BE2C (cell line): ENCODE measurements around the gene HMX3.
"Not testable (repeated sequence)": the region's sequence is repeated elsewhere in the genome, so short reads cannot be mapped to it uniquely, and the experiment has no call there.

Source experiments
- DNase-seq: peaks from one replicate; pipeline ENCODE4 v3.0.0-alpha.2; 2020
- H3K27me3 ChIP-seq: fragments of 250-450 bp; sonication (Bioruptor Pico); 2 replicates; pipeline ENCODE4 v1.5.1; 2020; ENCODE audit warnings: mild to moderate bottlenecking
- H3K36me3 ChIP-seq: fragments of 250-450 bp; sonication (Bioruptor Pico); 2 replicates; pipeline ENCODE4 v1.5.1; 2020; ENCODE audit warnings: mild to moderate bottlenecking
- H3K4me1 ChIP-seq: fragments of 250-450 bp; sonication (Bioruptor Pico); 2 replicates; pipeline ENCODE4 v1.5.1; 2020
- H3K4me3 ChIP-seq: 2 replicates; pipeline ENCODE4 v1.5.1; 2011; ENCODE audit warnings: low read depth, low read length
- H3K9me3 ChIP-seq: fragments of 250-450 bp; sonication (Bioruptor Pico); 2 replicates; pipeline ENCODE4 v1.5.1; 2020
- CTCF ChIP-seq: IDR thresholded peaks from 2 replicates; pipeline ENCODE4 v1.5.1; 2012; ENCODE audit warnings: mild to moderate bottlenecking, low read depth, low read length

HMX3 gene

DNA sequence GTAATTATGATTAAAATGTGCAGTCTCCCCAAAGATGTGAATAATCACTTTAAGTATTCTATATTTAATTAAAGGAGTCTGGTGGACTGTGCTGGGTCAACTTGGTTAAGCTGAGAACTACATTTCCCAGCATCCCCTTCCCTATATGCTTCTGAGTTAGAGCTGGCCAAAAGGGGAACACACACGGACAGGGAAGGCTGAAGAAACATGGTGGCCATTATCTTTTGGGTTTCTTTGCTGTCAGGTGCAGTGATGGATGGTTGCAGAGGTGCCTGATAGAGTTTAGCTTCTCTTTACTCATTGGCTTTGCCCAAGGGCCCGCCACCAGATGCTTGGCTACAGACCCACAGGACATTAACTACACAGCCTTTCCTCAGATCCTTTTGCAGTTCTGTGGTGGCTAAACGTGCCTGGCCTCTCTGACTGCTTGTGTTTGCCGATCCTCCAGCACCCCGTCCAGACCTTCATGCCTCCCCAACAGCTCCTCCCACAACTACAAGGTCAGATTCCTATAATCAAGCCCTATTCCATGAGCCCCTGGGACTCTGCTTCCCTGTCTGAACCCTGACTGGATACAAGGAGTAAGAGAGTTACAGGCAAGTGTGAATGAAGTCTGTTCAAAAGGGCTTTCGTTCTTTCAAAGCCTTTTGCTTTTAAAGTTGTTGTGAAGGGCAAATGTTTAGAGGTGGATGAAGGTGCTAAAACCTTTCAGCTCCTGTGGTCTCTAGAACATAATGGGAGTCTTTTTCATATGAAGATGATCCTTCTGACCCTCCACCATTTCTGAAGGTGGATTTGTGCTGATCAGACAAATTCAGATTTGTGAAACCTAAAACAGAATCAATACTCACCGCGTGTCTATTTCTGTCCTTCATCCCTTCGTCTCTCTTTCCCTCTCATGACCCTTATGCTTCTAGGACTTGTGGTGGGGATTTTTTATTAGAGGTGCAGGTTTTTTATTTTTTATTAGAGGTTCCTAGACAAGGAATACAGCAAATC, 39.9 kb downstream of the HMX3 start:
- TF ChIP-seq CTCF, result no peak
- H3K36me3 ChIP-seq, result peaks cover 14% of the 10 kb centered on the region
- no peaks in the 10 kb centered on the region for H3K4me1 ChIP-seq
- H3K27me3 ChIP-seq, result no peaks in the 10 kb centered on the region
- no peak for DNase-seq
- no peaks in the 10 kb centered on the region for H3K9me3 ChIP-seq
- no peak overlapping the region for H3K4me3 ChIP-seq

DNA sequence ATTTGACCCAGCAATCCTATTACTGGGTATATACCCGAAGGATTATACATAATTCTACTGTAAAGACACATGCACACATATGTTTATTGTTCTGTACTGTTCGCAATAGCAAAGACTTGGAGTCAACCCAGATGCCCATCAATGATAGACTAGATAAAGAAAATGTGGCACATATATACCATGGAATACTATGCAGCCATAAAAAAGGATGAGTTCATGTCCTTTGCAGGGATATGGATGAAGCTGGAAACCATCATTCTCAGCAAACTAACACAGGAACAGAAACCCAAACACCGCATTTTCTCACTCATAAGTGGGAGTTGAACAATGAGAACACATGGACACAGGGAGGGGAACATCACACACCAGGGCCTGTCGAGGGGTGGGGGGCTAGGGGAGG, 42.6 kb downstream of the HMX3 start:
- H3K9me3 ChIP-seq, H3K27me3 ChIP-seq, H3K4me1 ChIP-seq, H3K4me3 ChIP-seq, DNase-seq: not testable (repeated sequence)
- peaks cover 14% of the 10 kb centered on the region for H3K36me3 ChIP-seq

DNA sequence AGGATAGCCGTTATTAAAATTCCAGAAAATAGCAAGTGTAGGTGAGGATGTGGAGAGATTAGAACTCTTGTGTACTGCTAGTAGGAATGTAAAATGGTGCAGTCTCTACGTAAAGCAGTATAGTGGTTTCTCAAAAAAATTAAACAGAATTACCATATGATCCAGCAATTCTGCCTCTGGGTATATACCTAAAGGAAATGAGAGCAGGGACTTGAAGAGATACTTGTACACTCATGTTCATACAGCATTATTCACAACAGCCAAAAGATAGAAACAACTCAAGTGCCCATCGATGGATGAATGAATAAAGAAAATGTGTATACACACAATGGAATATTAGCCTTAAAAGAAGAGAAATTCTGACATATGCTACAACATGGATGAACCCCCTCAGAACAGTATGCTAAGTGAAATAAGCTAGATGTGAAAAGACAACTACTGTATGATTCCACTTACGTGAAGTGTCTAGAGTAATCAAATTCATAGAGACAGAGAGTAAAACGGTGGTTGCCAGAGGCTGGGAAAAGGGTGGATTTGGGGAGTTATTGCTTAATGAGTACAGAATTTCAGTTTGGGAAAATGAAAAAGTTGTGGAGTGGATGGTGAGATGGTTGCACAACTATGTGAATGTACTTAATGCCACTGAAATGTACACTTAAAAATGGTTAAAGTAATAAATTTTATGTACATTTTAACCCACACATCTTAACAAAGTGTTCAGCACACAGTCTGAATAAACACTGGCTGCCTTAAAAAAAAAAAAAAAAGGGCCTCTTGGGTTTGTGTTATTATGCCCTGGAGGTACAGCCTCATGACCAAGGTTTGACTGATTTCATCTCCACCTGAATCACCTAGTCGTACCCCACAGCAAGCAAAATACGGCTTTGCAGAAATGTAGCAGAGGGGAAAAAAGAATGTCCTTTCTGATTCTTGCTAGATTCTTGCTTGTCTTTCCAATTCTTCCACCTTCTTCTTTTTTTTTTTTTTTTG, 44.6 kb downstream of the HMX3 start:
- no peak for DNase-seq
- H3K9me3 ChIP-seq, result no peaks in the 10 kb centered on the region
- H3K36me3 ChIP-seq, result peaks cover 13% of the 10 kb centered on the region
- no peaks in the 10 kb centered on the region for H3K27me3 ChIP-seq
- no peak for TF ChIP-seq CTCF
- H3K4me1 ChIP-seq, result no peaks in the 10 kb centered on the region
- H3K4me3 ChIP-seq, result no peak overlapping the region

- H3K4me3 ChIP-seq, result no peak overlapping the region
- H3K36me3 ChIP-seq, result no peaks in the 10 kb centered on the region
- no peaks in the 10 kb centered on the region for H3K9me3 ChIP-seq
Measured at GRCh38 chr10:123183724-123184123, 48.0 kb downstream of the HMX3 start.

DNA sequence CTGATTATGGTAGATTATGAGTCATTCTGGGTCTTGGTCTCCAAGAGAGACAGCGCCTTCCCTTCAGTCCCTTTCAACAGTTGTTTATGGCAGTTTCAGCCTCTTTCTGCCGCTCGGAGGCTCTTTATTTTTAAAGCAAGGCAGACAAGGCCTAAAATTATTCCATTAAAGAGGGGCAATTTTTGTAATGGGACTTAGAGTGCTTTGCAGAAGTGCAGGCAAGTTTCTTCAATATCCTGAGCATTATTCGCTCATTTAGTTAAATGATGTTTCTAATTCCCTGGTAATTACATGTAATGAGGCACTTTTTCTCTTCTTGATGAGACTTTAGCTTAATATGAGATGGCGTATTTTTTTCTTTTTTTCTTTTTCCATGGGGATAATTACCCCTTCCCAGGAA, 52.0 kb downstream of the HMX3 start:
- H3K27me3 ChIP-seq, result no peaks in the 10 kb centered on the region
- DNase-seq, result no peak
- H3K4me3 ChIP-seq, result no peak overlapping the region
- H3K9me3 ChIP-seq, result no peaks in the 10 kb centered on the region
- H3K4me1 ChIP-seq, result no peaks in the 10 kb centered on the region
- H3K36me3 ChIP-seq, result no peaks in the 10 kb centered on the region; the same call in 1 of the 2 replicates
- TF ChIP-seq CTCF, result no peak

More at GRCh38 chr10:123183724-123184123, 48.0 kb downstream of the HMX3 start:
- no peaks in the 10 kb centered on the region for H3K4me1 ChIP-seq
- no peak for TF ChIP-seq CTCF
- no peak for DNase-seq
- no peaks in the 10 kb centered on the region for H3K27me3 ChIP-seq
